Measurements from ENCODE around the gene LSM7. TPM values are rescaled to one million over a fixed set of nuclear protein-coding genes. Genes with fewer than 3 reads are reported as not detected.

Gene LSM7
- total and polyA plus RNA-seq, 2 of the 13 experiments (the other 11 are each of a cell fraction or from before 2014, with no cell fraction given): 140 to 205 TPM

- TF ChIP-seq, protein P1, sequence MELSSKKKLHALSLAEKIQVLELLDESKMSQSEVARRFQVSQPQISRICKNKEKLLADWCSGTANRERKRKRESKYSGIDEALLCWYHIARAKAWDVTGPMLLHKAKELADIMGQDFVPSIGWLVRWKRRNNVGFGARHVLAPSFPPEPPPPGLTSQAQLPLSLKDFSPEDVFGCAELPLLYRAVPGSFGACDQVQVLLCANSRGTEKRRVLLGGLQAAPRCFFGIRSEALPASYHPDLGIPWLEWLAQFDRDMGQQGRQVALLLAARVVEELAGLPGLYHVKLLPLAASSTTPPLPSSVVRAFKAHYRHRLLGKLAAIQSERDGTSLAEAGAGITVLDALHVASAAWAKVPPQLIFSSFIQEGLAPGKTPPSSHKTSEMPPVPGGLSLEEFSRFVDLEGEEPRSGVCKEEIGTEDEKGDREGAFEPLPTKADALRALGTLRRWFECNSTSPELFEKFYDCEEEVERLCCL (CRISPR knock-in tag; IDR thresholded peaks at IDR 0.05; ENCODE audit: borderline replicate concordance): no peak
- TF ChIP-seq ZNF543 (CRISPR knock-in tag; IDR thresholded peaks at IDR 0.05): no peak
- no peak for TF ChIP-seq TCF7 (IDR thresholded peaks at IDR 0.05; ENCODE audit: low read depth)
- TF ChIP-seq ZNF773 (CRISPR knock-in tag; IDR thresholded peaks at IDR 0.05; ENCODE audit: borderline replicate concordance): no peak
- peak; percentile 64 for TF ChIP-seq ZC3H13 (CRISPR knock-in tag; IDR thresholded peaks at IDR 0.05)
- no peak for TF ChIP-seq FIP1L1 (IDR thresholded peaks at IDR 0.05; ENCODE audit: borderline replicate concordance, insufficient read depth, low read depth, low read length)
- no peak for TF ChIP-seq TEAD3 (CRISPR knock-in tag; optimal IDR thresholded peaks at IDR 0.05; ENCODE audit: borderline replicate concordance)
- TF ChIP-seq BORCS8-MEF2B (CRISPR knock-in tag; IDR thresholded peaks at IDR 0.05): no peak
Measured at GRCh38 chr19:2330255-2330631, 1.9 kb upstream of the LSM7 start (continued).

GRCh38 chr19:2329501-2329916 lies 1.1 kb upstream of the LSM7 start:
- 0 out of 2 replicates have a peak, but pooled peaks cover 2% of the 10 kb centered on the region for H4K20me1 ChIP-seq (ENCODE audit: insufficient read depth, low read length)
- H3K9ac ChIP-seq (ENCODE audit: insufficient read depth, low read depth, low read length): peak overlapping the region; percentile 97
- in situ Hi-C loops (cut with HindIII; ENCODE audit: extremely low pct_ligation_motif_present, low pct_unique_long_range_greater_than_20kb): no loop called here
- 9% methylated on average over 13 of the region's 13 CpGs for WGBS (ENCODE audit: low lambda C conversion rate)
- H3K4me1 ChIP-seq (ENCODE audit: insufficient read depth, low read length): peaks cover 64% of the 10 kb centered on the region
- no peak for FAIRE-seq
- TF ChIP-seq PRDM15 (CRISPR knock-in tag; IDR thresholded peaks at IDR 0.05) (no peak), THAP7 (CRISPR knock-in tag; IDR thresholded peaks at IDR 0.05) (no peak), ZNF550 (CRISPR knock-in tag; IDR thresholded peaks at IDR 0.05; ENCODE audit: borderline replicate concordance) (no peak)
- TF ChIP-seq, protein P2, sequence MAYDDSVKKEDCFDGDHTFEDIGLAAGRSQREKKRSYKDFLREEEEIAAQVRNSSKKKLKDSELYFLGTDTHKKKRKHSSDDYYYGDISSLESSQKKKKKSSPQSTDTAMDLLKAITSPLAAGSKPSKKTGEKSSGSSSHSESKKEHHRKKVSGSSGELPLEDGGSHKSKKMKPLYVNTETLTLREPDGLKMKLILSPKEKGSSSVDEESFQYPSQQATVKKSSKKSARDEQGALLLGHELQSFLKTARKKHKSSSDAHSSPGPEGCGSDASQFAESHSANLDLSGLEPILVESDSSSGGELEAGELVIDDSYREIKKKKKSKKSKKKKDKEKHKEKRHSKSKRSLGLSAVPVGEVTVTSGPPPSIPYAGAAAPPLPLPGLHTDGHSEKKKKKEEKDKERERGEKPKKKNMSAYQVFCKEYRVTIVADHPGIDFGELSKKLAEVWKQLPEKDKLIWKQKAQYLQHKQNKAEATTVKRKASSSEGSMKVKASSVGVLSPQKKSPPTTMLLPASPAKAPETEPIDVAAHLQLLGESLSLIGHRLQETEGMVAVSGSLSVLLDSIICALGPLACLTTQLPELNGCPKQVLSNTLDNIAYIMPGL (CRISPR knock-in tag; IDR thresholded peaks at IDR 0.05; ENCODE audit: borderline replicate concordance in 1 of 2, low read depth in 1 of 2): 0 out of 4 replicates have a peak, but pooled peaks of 1 of the 2 experiments have one; percentile 12
- H3K4me2 ChIP-seq (ENCODE audit: low read depth, low read length): peak overlapping the region; percentile 95
- BruUV-seq (replicated peaks): no TSS peak
- H3K27me3 ChIP-seq (ENCODE audit: control insufficient read depth in 1 of 2, insufficient read depth in 2 of 2, low read length in 2 of 2): no peaks in the 10 kb centered on the region; a peak in 1 of 5 replicates
- POLR2A ChIA-PET: interaction anchor here (1.7 to 3.4 kb wide), 2 partner anchors 64 to 98 kb away, joined by 6 to 35 read pairs; partner anchors contain the start of gene TIMM13
- no peak overlapping the region for H2AFZ ChIP-seq (ENCODE audit: low read length)
- peaks cover 38% of the 10 kb centered on the region for H3K79me2 ChIP-seq (ENCODE audit: insufficient read depth, low read length)
- DNase-seq (ENCODE audit: low spot score): no peak
- no peaks in the 10 kb centered on the region for H3K9me3 ChIP-seq (ENCODE audit: low read length)
- peak overlapping the region; percentile 87 to 94 (median 89) for H3K4me3 ChIP-seq (replicated peaks in 1 of 3; ENCODE audit: insufficient read depth in 1 of 3, low read depth in 2 of 3, low read length in 3 of 3)
- peaks cover 6 to 18% of the 10 kb centered on the region in 2 experiments; a peak in 3 of 5 replicates for H3K36me3 ChIP-seq (replicated peaks in 1 of 2; ENCODE audit: control insufficient read depth in 1 of 2, insufficient read depth in 2 of 2, low read length in 2 of 2)
- peak; percentile 31 for ATAC-seq
- intact Hi-C loops (cut with micrococcal nuclease; ENCODE audit: unreplicated experiment): no loop called here
- CTCF ChIA-PET (ENCODE audit: low intra/inter-chr PET ratio, low total read pairs): no interaction called here
- peak overlapping the region; percentile 82 for H3K27ac ChIP-seq (ENCODE audit: extremely low read length, insufficient read depth, low read length)

Measured in HepG2 (cell line).